ENCODE results near the gene CAMTA1.

The CAMTA1 gene

GRCh38 chr1:7267493-7267892 lies 482.2 kb downstream of the CAMTA1 start (continued):
- no peak for TF ChIP-seq BACH2 (CRISPR knock-in tag; IDR thresholded peaks at IDR 0.05; ENCODE audit: borderline replicate concordance)

GRCh38 chr1:7268983-7269382 lies 483.7 kb downstream of the CAMTA1 start:
- ATAC-seq, result no peak
- no peak for TF ChIP-seq CSRNP3 (CRISPR knock-in tag; IDR thresholded peaks at IDR 0.05)
- TF ChIP-seq PPARA (CRISPR knock-in tag; IDR thresholded peaks at IDR 0.05; ENCODE audit: borderline replicate concordance), result no peak
- no peak for TF ChIP-seq ZNF8 (CRISPR knock-in tag; IDR thresholded peaks at IDR 0.05)
- TF ChIP-seq SNAI2 (CRISPR knock-in tag; IDR thresholded peaks at IDR 0.05), result no peak
- TF ChIP-seq BACH2 (CRISPR knock-in tag; IDR thresholded peaks at IDR 0.05; ENCODE audit: borderline replicate concordance), result no peak
- no peak for TF ChIP-seq ZNF70 (CRISPR knock-in tag; IDR thresholded peaks at IDR 0.05)
- TF ChIP-seq RARB (CRISPR knock-in tag; IDR thresholded peaks at IDR 0.05), result no peak
- TF ChIP-seq TCF4 (CRISPR knock-in tag; IDR thresholded peaks at IDR 0.05; ENCODE audit: borderline replicate concordance), result no peak
- TF ChIP-seq TSHZ2 (CRISPR knock-in tag; IDR thresholded peaks at IDR 0.05), result no peak

- TF ChIP-seq ISL1 (CRISPR knock-in tag; IDR thresholded peaks at IDR 0.05) (no peak), TOX (CRISPR knock-in tag; IDR thresholded peaks at IDR 0.05; ENCODE audit: borderline replicate concordance) (no peak), ZC3H10 (CRISPR knock-in tag; IDR thresholded peaks at IDR 0.05) (no peak), BACH2 (CRISPR knock-in tag; IDR thresholded peaks at IDR 0.05; ENCODE audit: borderline replicate concordance) (no peak), ZNF70 (CRISPR knock-in tag; IDR thresholded peaks at IDR 0.05) (no peak), ZFP3 (CRISPR knock-in tag; IDR thresholded peaks at IDR 0.05) (no peak), TSHZ2 (CRISPR knock-in tag; IDR thresholded peaks at IDR 0.05) (no peak), OSR1 (CRISPR knock-in tag; IDR thresholded peaks at IDR 0.05) (no peak), CSRNP3 (CRISPR knock-in tag; IDR thresholded peaks at IDR 0.05) (no peak)
Observed at GRCh38 chr1:7269525-7269924, 484.3 kb downstream of the CAMTA1 start.

GRCh38 chr1:7274256-7274655 lies 489.0 kb downstream of the CAMTA1 start:
- no peak for TF ChIP-seq ISL1 (CRISPR knock-in tag; IDR thresholded peaks at IDR 0.05)
- ATAC-seq, result no peak

More at GRCh38 chr1:7269525-7269924, 484.3 kb downstream of the CAMTA1 start:
- ATAC-seq, result no peak

- no peak for TF ChIP-seq ZNF565 (CRISPR knock-in tag; conservative IDR thresholded peaks at IDR 0.05; ENCODE audit: low read depth)
- no peak for TF ChIP-seq ZFP3 (CRISPR knock-in tag; IDR thresholded peaks at IDR 0.05)
- no peak for TF ChIP-seq CSRNP3 (CRISPR knock-in tag; IDR thresholded peaks at IDR 0.05)
- no peak for TF ChIP-seq RARB (CRISPR knock-in tag; IDR thresholded peaks at IDR 0.05)
- ATAC-seq, result no peak
Observed at GRCh38 chr1:7278045-7278444, 492.8 kb downstream of the CAMTA1 start.
